ENCODE data around the gene COASY.
A peak's percentile ranks its signal among the peaks of the same experiment; 100 is the strongest.
"Not testable (repeated sequence)": the region's sequence is repeated elsewhere in the genome, so short reads cannot be mapped to it uniquely, and the experiment has no call there.

The COASY gene

GRCh38 chr17:42531455-42532354 lies 30.2 kb upstream of the COASY start:
- DNase-seq (ENCODE audit: low read depth): no peak

GRCh38 chr17:42535155-42536047 lies 26.5 kb upstream of the COASY start:
- DNase-seq (ENCODE audit: low read depth): no peak

- peak; percentile 60 for DNase-seq (ENCODE audit: low read depth)
Measured at GRCh38 chr17:42536048-42536371, 25.9 kb upstream of the COASY start, which contains the start of gene NAGLU. Gene NAGLU, plus strand, starts transcription at chr17:42536241. Its CDS starts 32 bp downstream, at chr17:42536273.

DNA sequence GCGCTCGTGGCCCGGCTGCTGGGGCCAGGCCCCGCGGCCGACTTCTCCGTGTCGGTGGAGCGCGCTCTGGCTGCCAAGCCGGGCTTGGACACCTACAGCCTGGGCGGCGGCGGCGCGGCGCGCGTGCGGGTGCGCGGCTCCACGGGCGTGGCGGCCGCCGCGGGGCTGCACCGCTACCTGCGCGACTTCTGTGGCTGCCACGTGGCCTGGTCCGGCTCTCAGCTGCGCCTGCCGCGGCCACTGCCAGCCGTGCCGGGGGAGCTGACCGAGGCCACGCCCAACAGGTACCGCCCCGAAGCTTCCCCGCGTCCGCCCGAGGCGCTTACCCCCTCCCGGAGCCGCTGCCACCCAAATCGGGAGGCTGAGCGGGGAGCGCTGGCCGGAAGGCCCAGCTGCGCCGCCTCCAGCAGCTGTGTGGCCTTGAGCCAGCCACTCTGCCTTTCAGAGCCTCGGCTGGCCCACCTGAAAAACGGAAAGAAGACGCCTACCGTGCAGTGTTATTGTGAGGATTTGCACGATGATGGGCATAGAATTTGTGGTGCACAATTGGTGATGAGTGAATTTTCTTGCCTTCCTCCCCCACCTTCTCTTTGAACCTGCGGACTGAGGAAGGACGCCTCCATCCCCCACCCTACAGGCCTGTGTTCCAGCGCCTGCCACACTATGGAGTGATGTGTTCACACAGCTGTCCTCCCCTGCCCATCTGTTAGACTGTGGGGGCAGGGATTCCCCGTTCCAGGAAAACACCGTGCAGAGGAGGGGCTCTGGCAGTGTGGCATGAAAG lies 25.4 kb upstream of the COASY start:
- peak; percentile 38 for DNase-seq (ENCODE audit: low read depth)

DNA sequence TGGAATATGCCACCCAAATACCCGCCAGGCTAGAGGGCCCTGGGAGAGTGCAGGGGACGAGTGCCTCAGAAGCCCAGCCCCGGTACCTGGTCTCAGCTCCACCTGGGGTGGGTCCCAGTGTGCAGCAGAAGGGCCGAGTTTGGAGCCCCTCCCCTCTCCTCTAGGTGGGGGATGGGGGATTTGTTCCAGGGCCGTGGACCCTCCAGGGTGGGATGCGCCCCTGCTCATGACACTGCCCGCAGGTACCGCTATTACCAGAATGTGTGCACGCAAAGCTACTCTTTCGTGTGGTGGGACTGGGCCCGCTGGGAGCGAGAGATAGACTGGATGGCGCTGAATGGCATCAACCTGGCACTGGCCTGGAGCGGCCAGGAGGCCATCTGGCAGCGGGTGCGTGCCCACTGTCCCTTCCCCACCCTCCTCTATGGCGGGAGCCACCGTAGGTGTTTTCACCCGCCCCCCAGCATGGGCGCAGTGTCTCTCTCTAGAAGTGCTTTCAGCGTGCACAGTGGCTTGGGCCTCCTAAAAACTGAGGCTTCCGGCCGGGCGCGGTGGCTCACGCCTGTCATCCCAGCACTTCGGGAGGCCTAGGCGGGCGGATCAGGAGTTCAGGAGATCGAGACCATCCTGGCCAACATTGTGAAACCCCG lies 24.7 kb upstream of the COASY start:
- no peak for DNase-seq (ENCODE audit: low read depth)

DNA sequence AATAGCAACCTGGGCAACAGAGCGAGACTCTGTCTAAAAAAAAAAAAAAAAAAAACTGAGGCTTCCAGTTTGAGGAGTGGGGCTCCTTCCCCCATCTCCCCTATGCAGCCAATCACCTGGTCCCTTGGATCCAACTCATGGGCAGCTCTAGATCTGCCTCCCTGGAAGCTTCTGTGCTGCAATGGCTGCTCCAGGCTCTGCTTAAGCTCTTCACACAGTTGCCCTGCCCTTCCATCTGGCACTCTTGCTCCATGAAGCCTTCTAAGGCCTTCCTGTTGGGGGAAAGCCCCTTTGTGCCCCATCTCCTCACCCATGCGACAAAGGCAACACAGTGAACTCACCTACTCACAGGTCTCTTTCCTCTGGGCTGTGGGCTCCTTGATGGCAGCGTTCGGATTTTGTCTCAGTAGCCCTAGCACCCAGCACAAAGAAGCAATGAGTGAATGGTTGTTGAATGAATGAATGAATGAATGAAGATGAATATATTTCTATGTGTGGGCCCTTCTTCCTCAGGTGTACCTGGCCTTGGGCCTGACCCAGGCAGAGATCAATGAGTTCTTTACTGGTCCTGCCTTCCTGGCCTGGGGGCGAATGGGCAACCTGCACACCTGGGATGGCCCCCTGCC lies 24.0 kb upstream of the COASY start:
- no peak for DNase-seq (ENCODE audit: low read depth)

DNA sequence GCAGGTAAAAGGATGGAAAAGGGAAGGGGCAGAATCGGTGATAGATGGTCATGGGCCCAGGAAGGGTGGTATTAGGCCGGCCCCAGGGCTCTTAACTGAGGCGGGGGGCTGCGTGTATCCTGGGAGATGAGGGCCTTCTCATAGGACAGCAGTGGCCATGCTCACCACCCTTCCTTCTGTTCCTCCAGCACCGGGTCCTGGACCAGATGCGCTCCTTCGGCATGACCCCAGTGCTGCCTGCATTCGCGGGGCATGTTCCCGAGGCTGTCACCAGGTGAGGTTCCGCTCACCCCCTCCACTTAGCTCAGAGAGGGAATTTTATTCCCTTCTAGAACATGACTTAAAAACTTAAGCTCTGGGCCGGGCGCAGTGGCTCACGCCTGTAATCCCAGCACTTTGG lies 23.5 kb upstream of the COASY start:
- no peak for DNase-seq (ENCODE audit: low read depth)

DNA sequence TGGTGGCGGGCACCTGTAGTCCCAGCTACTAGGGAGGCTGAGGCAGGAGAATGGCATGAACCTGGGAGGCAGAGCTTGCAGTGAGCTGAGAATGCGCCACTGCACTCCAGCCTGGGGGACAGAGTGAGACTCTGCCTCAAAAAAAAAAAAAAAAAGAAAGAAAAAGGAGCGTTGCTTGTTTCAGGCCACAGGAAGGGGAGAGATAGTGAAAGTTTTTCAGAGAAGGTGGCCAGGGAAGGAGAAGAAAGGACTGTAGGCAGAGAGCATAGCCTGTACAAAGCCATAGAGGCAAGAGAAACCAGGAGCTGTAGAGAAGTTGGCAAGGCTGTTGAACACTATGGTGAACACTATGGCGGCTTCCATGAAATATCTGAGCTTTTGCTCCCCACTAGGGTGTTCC lies 21.4 kb upstream of the COASY start:
- DNase-seq (ENCODE audit: low read depth): not testable (repeated sequence)

DNA sequence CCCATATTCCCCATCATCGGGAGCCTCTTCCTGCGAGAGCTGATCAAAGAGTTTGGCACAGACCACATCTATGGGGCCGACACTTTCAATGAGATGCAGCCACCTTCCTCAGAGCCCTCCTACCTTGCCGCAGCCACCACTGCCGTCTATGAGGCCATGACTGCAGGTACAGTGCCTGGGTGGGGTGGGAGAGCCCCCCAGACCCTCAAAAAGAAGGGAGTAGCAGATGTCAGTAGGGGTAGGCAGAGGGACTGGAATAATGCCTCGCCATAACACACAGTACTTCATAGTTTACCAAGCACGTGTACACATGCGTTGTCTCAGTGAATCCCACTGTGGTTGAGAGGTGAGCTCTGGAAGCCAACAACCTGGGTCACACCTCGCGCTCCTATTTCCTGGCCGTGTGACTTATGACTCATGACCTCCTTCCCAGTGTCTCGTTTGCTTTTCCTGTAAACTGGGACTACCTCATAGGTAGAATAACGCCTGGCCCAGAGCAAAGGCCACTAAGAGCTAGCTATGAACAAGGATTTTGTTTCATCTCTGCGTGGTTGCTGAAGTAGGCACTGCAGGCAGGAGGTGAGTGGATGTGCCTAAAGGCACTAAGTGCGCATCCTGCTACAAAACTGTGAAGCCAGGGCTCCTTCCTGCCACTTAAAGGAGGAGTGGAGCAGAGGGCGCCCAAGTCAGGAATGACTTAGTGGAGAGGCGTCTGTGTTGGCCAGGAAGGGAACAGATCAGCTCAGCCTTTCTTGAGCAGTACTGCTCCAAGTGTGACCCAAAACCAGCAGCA lies 20.7 kb upstream of the COASY start:
- no peak for DNase-seq (ENCODE audit: low read depth)

- DNase-seq (ENCODE audit: low read depth): no peak
Measured at GRCh38 chr17:42543190-42544079, 18.5 kb upstream of the COASY start.

DNA sequence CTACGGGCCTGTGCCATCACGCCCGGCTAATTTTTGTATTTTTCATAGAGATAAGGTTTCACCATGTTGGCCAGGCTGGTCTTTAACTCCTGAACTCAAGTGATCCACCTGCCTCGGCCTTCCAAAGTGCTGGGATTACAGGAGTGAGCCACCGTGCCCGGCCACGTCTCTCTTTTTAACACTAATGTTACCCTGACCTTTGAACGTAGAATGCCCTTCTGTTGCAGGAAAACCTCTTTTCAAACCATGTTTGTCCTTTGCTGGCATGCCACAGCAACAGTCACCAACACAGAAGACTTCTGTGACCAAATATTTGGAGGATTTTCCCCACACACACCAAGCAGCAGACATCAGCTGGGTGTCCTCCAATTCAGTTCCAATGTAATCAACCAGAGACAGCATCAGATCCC lies 17.1 kb upstream of the COASY start:
- DNase-seq (ENCODE audit: low read depth): no peak

DNA sequence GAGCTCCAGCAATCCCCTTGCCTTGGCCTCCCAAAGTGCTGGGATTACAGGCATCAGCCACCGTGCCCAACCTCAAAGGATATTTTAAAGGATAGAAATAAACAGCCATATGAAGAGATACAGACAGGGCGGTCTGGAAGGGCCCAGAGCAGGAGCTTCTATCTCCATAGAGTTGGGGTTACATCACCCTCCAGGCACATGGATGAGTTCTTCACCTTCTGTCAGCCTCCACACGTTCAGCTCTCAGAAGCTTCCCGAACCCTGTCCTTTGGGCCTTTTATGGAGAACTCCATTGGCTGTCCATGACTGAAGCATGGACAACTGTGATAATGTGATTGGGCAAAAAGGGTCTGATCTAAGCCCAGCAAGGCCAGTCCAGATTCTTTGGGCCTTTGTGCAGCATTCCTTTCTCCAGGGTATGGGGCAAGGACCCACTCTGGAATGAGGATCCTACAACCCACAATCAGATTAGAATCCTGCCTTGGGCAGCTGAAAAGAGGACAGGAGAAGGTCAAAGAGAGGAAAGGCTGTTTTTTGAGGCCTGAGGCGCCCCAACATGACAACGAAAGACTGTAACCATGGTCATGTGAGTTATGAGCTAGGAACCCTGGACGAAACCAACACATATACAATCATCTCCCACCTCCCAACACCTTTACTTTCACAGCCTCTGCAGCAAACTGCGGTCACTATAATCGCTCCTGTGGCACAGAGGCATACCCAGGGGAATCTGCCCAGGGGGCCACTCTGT lies 16.0 kb upstream of the COASY start:
- not testable (repeated sequence) for DNase-seq (ENCODE audit: low read depth)

DNA sequence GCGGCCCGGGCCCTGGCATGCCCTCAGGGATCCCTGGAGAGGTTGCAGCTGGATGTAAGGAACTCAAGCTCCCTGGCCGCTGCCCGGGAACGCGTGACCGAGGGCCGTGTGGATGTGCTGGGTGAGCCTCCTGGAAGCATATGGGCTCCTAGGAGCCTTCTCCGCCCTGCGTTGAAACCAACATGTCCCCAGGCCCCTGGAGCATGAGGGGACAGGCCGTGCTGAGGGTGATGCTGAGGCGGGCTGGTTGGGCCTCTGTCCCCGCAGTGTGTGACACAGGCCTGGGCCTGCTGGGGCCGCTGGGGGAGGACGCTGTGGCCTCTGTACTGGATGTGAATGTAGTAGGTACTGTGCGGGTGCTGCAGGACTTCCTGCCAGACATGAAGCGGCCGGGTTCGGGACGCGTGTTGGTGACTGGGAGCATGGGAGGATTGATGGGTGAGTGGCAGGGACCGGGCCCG lies 14.9 kb upstream of the COASY start:
- DNase-seq (ENCODE audit: low read depth): no peak

DNA sequence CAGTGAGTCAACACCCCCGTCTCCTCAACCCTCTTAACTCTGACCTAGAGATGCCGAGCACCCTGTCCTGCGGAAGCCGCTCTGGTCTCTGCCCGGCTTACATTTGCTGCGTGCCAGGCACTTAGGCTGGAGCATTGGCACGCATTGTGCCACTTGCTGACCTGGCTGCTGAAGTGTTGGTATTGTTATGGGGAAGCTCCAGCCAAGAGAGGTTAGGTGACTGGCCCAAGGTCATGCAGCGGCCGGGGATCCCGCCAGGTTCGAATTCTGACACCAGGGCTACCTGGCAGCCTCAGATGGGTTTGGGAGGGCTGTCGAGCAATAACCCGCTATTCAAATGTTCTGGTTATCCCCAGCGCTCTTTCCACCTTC lies 14.3 kb upstream of the COASY start:
- no peak for DNase-seq (ENCODE audit: low read depth)

DNA sequence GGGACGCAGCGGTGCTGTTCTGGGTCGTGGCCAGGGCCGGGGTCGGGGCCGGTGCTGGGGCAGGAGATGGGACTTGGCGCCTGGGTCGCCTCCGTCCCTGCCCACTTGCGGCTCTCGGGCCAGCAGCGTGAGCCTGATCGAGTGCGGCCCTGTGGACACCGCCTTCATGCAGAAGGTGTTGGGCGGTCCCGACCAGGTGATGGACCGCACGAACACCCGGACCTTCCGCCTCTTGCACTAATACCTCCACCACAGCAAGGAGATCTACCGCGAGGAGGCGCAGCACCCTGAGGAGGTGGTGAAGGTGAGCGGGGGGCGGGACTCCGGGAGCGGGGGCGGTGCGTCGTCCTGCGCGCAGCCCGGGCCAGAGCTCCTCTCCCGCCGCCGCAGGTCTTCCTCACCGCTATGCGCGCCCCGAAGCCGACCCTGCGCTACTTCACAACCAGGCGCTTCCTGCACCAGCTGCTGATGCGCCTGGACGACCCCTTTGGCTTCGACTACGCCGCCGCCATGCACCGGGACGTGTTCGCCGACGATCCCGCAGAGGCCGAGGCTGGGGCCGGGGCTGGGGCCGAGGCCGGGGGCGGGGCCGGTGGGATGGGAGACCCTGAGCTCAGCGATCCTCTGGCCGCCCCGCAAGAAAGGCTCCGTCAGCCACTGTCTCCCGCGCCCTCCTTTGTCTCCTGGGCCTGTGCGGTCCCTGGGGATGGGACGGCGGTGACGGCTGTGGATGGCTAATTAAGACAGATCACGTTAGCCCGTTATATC lies 13.7 kb upstream of the COASY start:
- DNase-seq (ENCODE audit: low read depth): peak; percentile 41

- no peak for DNase-seq (ENCODE audit: low read depth)
Measured at GRCh38 chr17:42548993-42549755, 12.8 kb upstream of the COASY start.

- DNase-seq (ENCODE audit: low read depth): not testable (repeated sequence)
Measured at GRCh38 chr17:42552736-42553135, 9.2 kb upstream of the COASY start, which contains the start of gene HSD17B1. Gene HSD17B1, plus strand, starts transcription at chr17:42552923. Its CDS starts 11 bp downstream, at chr17:42552934.

All from stimulated activated CD8-positive, alpha-beta memory T cell treated with anti-CD3 and anti-CD28 coated beads, Interleukin-15, amount 100 ng/mL, for 24 hours (primary cell).